ENCODE measurements around the gene CSF3. TPM values are rescaled to one million over a fixed set of nuclear protein-coding genes. Genes with fewer than 3 reads are reported as not detected.

The CSF3 gene
- total and polyA plus RNA-seq, 2 of the 13 experiments (the other 11 are each of a cell fraction or from before 2014, with no cell fraction given) = 0.09 TPM; not detected in 1

- no peak for TF ChIP-seq ZNF512B (CRISPR knock-in tag; IDR thresholded peaks at IDR 0.05; ENCODE audit: borderline replicate concordance)
- TF ChIP-seq, protein P1, sequence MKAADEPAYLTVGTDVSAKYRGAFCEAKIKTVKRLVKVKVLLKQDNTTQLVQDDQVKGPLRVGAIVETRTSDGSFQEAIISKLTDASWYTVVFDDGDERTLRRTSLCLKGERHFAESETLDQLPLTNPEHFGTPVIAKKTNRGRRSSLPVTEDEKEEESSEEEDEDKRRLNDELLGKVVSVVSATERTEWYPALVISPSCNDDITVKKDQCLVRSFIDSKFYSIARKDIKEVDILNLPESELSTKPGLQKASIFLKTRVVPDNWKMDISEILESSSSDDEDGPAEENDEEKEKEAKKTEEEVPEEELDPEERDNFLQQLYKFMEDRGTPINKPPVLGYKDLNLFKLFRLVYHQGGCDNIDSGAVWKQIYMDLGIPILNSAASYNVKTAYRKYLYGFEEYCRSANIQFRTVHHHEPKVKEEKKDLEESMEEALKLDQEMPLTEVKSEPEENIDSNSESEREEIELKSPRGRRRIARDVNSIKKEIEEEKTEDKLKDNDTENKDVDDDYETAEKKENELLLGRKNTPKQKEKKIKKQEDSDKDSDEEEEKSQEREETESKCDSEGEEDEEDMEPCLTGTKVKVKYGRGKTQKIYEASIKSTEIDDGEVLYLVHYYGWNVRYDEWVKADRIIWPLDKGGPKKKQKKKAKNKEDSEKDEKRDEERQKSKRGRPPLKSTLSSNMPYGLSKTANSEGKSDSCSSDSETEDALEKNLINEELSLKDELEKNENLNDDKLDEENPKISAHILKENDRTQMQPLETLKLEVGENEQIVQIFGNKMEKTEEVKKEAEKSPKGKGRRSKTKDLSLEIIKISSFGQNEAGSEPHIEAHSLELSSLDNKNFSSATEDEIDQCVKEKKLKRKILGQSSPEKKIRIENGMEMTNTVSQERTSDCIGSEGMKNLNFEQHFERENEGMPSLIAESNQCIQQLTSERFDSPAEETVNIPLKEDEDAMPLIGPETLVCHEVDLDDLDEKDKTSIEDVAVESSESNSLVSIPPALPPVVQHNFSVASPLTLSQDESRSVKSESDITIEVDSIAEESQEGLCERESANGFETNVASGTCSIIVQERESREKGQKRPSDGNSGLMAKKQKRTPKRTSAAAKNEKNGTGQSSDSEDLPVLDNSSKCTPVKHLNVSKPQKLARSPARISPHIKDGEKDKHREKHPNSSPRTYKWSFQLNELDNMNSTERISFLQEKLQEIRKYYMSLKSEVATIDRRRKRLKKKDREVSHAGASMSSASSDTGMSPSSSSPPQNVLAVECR (CRISPR knock-in tag; IDR thresholded peaks at IDR 0.05; ENCODE audit: borderline replicate concordance) = no peak
- TF ChIP-seq SATB2 (CRISPR knock-in tag; IDR thresholded peaks at IDR 0.05) = no peak
- TF ChIP-seq ZNF616 (CRISPR knock-in tag; IDR thresholded peaks at IDR 0.05; ENCODE audit: low read depth) = no peak
- TF ChIP-seq TFDP2 (CRISPR knock-in tag; IDR thresholded peaks at IDR 0.05) = no peak
- no peak for TF ChIP-seq HNF1A (IDR thresholded peaks at IDR 0.05; ENCODE audit: low read depth)
- no peak for TF ChIP-seq HNF1A (CRISPR knock-in tag; IDR thresholded peaks at IDR 0.05; ENCODE audit: borderline replicate concordance)
- no peak for TF ChIP-seq AKNA (CRISPR knock-in tag; IDR thresholded peaks at IDR 0.05; ENCODE audit: borderline replicate concordance)
- no peak for TF ChIP-seq ZNF138 (CRISPR knock-in tag; IDR thresholded peaks at IDR 0.05; ENCODE audit: low read depth)
- TF ChIP-seq, protein P2, sequence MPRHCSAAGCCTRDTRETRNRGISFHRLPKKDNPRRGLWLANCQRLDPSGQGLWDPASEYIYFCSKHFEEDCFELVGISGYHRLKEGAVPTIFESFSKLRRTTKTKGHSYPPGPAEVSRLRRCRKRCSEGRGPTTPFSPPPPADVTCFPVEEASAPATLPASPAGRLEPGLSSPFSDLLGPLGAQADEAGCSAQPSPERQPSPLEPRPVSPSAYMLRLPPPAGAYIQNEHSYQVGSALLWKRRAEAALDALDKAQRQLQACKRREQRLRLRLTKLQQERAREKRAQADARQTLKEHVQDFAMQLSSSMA (CRISPR knock-in tag; IDR thresholded peaks at IDR 0.05) = no peak
Measured at GRCh38 chr17:40025559-40025958, 10.3 kb downstream of the CSF3 start (continued).

Data from HepG2 (cell line).